GM19468 (cell line): ENCODE data around the gene RANBP1.

Experiments
- ATAC-seq: cut with Tn5 transposase; IDR thresholded peaks from one replicate; pipeline ENCODE4 v1.9.1; 2021; ENCODE audit warnings: mild to moderate bottlenecking, moderate library complexity, moderate number of reproducible peaks; ENCODE audit not compliant: unreplicated experiment; ENCODE audit errors: extremely low read depth

The RANBP1 gene

GRCh38 chr22:20165421-20165820 lies 49.5 kb downstream of the RANBP1 start:
- ATAC-seq = no peak

DNA sequence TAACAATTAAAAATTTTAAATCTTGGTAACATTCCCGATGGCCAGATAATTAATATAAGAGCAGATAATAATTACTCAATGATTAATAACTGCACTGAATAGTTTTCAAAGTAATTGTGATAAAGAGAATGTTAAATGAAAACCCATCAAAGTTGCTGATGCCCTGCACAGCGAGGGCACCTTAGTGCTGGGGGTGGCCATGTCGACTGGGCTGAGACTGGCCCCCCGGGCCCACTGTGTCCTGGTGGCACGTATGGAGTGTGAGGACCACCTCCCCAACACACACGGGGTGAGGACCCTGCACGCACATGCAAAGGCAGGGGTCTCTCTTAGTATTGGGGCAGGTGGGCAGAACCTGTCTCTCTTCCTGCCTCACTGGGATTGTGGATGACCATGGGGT lies 50.0 kb downstream of the RANBP1 start:
- no peak for ATAC-seq

- ATAC-seq = no peak
Measured at GRCh38 chr22:20166703-20167102, 50.8 kb downstream of the RANBP1 start.

DNA sequence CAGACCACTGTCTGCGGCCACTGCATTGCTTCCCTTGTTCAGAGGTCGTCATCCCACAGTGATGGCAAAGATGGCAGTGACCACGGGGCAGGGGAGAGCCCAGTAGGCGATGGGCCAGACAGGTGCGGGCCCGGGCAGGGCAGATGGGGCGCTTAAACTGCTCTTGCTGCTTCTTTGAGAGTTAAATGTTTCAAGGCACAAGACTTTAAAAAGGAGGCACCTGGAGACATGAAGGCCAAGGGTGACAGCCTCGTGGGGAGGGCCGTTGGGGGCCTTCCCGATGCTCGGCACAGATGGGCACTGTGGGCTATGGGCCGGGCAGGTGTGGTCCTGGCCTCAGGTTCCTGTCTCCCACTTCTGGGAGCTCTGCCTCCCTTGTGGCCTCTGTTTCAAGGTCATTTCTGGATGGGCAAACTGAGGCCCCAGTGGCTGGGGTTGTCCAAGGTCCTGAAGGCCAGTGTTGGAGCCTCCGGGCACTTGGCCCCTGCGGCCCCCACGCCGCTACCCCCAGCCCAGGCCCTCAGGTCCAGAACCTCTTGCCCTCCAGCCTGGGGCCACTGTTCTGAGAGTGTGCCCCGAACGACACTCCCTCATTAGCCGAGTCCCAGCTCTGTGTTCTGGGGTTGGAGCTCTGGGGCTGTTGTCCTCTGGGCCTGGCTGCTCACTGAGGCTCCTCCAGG lies 51.9 kb downstream of the RANBP1 start:
- no peak for ATAC-seq

GRCh38 chr22:20169253-20169822 lies 53.4 kb downstream of the RANBP1 start:
- no peak for ATAC-seq

DNA sequence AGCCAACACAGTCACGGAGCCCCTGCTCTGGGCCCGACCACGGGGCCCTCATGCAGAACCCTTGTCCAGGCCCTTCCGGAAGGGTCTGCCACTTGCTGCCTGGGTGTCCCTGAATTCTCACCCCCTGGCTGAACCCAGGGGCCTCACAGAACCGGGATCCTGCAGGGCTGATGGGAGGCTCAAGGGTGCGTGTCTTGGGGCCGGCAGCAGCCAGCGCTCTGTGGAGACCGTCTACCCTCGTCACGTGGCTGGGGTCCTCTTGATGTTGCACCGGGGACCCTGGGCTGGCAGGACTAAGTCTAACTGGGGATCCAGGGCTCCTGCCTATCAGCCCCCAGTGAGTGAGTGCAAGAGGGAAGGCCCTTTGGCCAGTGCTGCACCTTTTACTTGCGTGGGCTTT lies 54.3 kb downstream of the RANBP1 start:
- ATAC-seq = no peak

GRCh38 chr22:20171288-20172140 lies 55.6 kb downstream of the RANBP1 start:
- no peak for ATAC-seq

- no peak for ATAC-seq
Measured at GRCh38 chr22:20172141-20172613, 56.3 kb downstream of the RANBP1 start.

- no peak for ATAC-seq
Measured at GRCh38 chr22:20173246-20173645, 57.3 kb downstream of the RANBP1 start.

DNA sequence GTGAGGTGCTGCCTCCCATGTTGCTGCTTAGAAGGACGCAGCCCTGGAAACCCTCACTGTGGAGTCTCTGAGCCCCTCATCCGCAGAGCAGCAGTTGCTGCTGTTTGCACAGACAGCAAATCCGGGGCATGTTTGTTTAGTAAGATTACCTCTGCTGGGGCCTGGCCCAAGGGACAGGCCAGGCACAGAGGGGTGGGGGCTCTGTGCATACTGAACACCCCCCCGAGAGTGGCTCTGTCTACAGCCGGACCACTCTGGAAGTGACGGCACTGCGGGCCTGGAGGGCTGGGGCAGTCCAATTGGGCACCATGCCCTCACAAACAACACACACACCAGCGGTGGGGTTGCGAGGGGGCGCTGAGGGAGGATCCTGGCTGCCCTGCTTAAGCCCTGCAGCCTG lies 57.9 kb downstream of the RANBP1 start:
- no peak for ATAC-seq

DNA sequence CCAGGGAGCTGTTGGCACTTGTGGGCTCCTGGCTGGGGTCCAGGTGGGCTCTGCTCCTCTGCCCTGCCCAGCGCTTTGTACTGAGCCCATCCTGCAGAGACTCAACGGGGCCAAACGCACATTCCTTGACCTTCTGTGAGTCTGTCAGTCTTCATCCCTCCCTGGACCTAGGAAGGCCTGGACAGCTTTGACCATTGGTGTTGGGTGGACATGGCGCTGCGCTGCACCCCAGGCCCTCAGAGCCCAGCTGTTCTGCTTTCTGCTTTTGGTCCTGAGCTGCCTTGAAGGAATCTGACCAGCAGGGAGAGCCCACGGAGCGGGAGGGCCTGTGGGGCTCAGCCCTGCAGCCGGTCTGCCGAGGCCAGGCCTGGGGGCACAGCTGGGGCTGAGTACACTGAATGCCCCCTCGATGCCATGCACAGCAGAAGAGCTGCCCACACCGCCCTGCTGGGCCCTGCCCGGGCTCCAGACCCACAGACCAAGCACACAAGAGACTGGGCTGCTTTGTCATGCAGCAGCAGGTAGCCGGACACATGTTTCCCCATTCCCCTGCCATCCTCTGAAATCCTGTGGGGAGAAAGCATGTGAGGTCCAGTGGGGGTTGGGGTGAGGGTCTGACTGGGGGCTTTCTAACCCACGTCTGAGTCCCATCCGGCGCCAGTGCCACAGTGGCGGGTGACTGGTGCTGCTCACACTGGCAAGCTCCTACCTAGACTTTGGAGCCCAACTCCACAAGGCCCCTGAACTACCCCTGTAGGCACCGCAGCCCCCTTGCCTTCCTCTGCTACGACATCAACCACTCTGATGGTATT lies 59.1 kb downstream of the RANBP1 start:
- no peak for ATAC-seq

GRCh38 chr22:20175597-20175900 lies 59.6 kb downstream of the RANBP1 start:
- ATAC-seq = no peak

- ATAC-seq = no peak
Measured at GRCh38 chr22:20176421-20177085, 60.6 kb downstream of the RANBP1 start.
